DMS 273 treated with DMSO at 0.1 percent for 48 hours (cell line): ENCODE data around the gene EPHA1.
"Not testable (repeated sequence)": the region's sequence is repeated elsewhere in the genome, so short reads cannot be mapped to it uniquely, and the experiment has no call there.

Experiments used
- DNase-seq: peaks from one replicate; lab custom pipeline; 2025; lab: John Stamatoyannopoulos, UW

Gene EPHA1

DNA sequence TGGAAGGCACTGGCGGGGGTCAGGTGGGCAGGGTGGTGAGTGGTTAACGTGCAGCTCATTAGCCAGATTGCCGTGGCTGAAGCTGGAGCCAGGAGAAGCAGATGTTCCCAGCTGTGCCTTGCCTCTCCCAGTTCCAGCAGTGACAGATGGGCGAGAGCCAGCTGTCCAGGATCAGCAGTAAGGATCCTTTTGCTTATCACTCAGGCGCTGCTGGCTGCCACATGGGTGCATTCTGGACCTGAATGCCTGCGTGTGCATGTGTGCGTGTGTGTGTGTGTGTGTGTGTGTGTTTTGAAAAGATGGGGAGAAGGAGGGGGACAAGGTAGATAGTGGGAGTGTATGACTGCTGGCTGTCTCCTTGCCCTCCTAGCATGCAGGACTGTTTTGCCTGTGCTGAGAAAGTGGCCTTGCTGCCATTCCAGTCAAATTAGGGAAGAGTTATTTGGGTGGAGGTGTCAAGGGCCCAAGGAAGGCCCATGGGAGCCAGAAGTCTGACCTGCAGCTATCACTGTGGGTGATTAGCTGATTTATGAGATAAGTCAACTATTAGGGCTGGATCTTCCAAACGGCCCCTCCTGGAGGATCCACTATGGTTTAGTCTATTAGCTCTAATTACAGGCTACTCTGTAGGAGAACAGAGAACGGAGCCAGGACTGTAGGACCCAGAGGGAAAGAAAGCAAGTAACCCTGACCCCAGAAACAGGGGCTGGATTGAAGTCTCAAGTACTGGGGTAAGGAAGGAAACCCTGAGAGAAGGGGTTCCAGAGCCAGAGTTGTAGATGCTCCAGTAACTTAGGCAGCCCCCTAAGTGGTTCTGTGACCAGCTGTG, 3.3 kb downstream of the EPHA1 start:
- peak; percentile 56 for DNase-seq

GRCh38 chr7:143402233-143402632, 6.4 kb downstream of the EPHA1 start:
- not testable (repeated sequence) for DNase-seq

- DNase-seq, result no peak
These were observed 7.4 kb downstream of the EPHA1 start for GRCh38 chr7:143401265-143401664.

- no peak for DNase-seq
These were observed 9.0 kb downstream of the EPHA1 start for GRCh38 chr7:143399642-143400041.

DNA sequence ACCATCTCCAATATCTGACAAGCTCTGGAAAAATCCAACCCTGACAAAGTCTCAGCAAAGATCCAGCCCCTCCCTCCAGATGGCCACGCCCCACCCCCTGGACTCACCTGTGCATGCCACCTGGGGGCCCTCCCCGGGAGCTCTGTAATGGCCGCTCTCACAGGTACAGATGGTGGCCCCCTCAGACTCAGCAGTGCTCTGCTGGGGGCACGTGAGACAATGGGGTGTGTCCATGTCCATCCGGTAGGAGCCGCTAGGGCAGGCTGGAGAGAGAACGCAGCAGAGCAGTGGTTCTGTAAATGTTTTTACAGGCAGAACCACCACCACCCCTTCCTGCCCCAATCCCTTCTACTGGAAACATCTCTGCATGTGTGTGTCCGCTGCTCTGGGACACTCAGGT, 9.5 kb downstream of the EPHA1 start:
- DNase-seq, result no peak

GRCh38 chr7:143398616-143399015, 10.0 kb downstream of the EPHA1 start:
- DNase-seq, result no peak

- DNase-seq, result no peak
These were observed 10.7 kb downstream of the EPHA1 start for GRCh38 chr7:143397710-143398530.

GRCh38 chr7:143396625-143397556, 11.8 kb downstream of the EPHA1 start:
- no peak for DNase-seq

DNA sequence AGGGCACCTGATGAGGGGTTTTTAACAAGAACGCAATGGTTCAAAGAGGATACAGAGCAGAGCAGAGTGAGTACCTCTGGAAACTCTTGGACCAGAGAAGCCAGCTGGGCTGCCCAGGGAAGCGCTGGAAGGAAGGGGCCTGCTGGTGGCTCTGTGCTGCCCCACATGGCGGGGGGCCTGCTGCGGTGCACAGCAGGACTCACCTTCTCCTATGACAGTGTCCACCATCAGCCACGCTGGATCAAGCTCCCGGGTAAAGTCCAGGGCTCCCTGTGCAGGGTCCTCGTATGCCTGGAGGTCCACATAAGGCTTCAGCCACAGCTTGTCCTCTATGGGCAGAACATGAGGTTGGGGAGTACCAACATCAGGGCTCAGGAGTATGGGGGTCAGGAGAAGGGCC, 12.5 kb downstream of the EPHA1 start:
- no peak for DNase-seq

GRCh38 chr7:143395187-143396149, 13.2 kb downstream of the EPHA1 start:
- DNase-seq, result no peak

DNA sequence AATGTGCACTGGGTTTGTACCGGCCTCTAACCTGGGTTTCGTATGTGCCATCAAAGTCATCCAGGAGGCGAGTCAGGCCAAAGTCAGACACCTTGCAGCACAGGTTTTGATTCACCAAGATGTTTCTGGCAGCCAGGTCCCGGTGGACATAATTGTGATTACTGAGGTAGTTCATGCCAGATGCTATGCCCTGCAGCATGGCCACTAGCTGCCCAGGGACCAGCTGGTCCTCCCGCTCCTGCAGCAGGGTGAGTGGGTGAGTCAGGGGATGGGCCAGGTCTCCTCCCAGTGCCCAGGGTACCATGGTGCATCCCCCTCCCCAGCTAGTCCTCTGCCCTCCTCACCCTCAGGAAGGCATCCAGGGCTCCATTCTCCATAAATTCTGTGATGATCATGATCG, 13.9 kb downstream of the EPHA1 start:
- no peak for DNase-seq

DNA sequence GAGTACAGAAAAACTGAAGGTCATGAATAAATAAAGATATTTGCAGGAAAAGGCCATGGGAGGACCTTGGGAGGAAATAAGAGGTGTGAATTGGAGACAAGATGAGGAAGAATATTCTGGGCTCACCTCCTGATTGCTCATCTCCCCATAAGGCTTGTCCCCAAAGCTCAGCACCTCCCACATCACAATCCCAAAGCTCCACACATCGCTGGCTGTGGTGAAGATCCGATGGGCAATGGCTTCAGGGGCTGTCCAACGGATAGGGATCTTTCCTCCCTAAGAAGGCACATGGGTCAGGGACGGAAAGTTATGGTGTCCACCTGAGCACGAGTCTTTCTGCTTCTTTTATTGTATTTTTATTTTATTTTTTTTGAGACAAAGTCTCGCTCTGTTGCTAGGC, 14.6 kb downstream of the EPHA1 start:
- DNase-seq, result no peak

DNA sequence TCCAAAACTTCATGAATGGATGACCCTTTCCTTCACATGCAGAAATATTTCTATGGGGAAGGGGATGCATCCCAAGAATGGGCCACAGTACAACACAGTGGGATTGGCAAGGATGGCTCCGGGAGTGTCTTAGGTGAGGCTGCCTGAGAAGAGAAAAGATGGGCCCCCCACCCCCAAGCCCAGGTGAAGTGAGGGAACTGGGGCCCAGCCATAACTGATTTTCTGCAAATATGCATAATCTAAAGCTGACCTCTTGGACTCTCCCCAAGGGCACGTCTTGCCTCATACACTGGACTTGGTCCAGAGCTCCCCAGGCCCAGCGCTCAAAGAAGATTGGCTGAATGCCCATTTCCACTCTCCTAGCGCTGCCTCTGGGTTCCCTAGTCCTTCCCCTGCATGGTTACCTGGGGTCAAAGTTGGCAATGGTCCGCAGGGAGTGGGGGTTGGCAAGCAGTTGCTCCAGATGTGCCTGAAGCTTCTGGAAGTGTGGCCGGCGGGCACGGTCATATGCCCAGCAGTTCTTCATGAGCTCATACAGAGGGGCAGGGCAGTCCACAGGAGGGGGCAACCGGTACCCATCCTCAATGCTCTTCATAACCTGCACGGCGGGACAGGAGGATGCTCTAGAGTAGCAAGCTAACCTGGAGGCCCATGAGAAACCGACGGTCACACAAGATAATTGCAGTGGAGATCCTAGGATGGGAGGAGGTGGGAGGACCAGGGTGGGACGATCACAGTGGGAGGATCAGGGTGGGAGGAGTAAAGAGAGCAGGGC, 15.2 kb downstream of the EPHA1 start:
- no peak for DNase-seq

GRCh38 chr7:143392875-143393266, 15.8 kb downstream of the EPHA1 start:
- no peak for DNase-seq

- not testable (repeated sequence) for DNase-seq
These were observed 16.2 kb downstream of the EPHA1 start for GRCh38 chr7:143392427-143392826.

DNA sequence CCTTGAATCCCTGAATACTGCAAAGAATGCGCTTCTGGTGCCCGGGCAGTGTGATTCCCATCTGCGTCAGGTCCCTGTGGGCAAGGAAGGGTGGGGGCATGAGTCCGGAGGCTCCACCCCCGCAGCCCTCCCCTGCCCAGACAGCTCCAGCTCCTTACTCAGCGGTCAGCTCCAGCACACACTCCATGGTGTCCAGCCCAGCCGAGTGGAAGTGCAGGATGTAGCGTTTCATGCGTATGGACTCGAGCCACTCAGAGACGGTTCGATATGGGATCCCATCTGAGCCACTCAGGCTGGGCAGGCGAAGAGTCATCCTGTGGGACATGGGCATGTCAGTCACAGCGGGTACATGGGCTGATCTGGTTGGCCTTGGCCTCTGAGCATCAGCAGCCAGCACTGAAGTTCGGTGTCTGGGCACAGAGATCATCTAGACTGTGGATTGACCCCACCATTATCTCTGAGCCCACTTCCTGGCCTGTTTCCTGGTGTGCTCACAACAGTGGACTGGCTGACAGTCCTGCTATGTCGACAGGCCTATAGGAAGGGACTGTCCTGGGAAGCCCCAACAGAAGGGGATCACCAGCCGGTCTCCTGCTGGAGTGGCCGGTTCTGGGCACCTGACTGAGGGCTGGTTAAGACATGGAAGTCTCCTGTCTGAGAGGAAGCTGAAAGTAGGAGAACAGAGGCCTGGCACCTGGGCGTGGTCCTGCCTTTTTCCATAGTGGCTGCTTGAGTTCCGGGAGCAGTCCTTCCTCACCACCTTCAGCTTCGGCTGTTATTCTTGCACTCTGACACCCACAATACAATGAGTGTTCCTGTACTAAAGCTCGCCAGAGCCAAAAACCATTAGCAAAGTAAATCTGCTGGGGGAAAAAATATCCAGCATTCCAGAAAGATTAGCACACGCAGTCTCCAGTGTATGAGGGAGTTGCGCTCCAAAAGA, 16.9 kb downstream of the EPHA1 start:
- DNase-seq, result no peak

DNA sequence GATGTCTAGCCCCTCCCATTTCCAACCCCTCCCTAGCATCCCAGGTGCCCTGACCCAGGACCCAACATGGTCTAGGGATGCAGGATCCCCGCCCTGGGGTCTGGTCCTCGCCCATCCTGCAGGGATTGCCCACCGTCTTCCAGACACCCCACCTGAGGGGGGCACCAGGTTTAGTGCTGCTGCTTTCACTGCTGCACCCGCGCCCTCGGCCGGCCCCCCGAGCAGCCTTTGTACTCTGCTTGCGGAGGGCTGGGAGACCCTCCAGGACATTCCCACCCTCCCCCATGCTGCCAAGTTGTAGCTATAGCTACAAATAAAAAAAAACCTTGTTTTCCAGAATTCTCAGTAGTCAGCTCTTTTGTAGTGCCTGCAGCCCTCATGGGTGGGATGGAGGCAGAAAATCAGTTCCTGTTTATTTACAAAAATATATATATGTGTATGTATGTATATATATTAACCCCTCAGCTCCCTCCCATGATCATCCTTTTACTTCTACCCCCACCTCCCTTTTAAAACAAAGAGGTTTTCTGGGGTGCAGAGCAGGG, 17.8 kb downstream of the EPHA1 start:
- DNase-seq, result no peak

- DNase-seq, result no peak
These were observed 18.4 kb downstream of the EPHA1 start for GRCh38 chr7:143390104-143390772.
